ENCODE measurements around the gene MYO1D.
A peak's percentile ranks its signal among the peaks of the same experiment; 100 is the strongest.

Gene MYO1D

GRCh38 chr17:32487473-32488176, 389.3 kb downstream of the MYO1D start:
- peak; percentile 45 for DNase-seq (ENCODE audit: low read depth)
- H3K4me3 ChIP-seq (ENCODE audit: low read length), result peak overlapping the region; percentile 54
- no peak for TF ChIP-seq CTCF (IDR thresholded peaks at IDR 0.05; ENCODE audit: insufficient read depth, low read depth, low read length, missing control alignments)

- H3K4me3 ChIP-seq (ENCODE audit: low read length), result peak within 1 kb of the TSS; percentile 54
- peak; percentile 82 for DNase-seq (ENCODE audit: low read depth)
- TF ChIP-seq CTCF (IDR thresholded peaks at IDR 0.05; ENCODE audit: insufficient read depth, low read depth, low read length, missing control alignments), result no peak
These were observed 390.0 kb downstream of the MYO1D start, which contains the start of gene CDK5R1 for GRCh38 chr17:32486701-32487472. TSS of gene CDK5R1 (plus strand) at chr17:32486993. CDS start at chr17:32487621, 628 bp downstream.

GRCh38 chr17:32486111-32486700, 390.7 kb downstream of the MYO1D start:
- H3K4me3 ChIP-seq (ENCODE audit: low read length), result peak overlapping the region; percentile 31
- no peak for TF ChIP-seq CTCF (IDR thresholded peaks at IDR 0.05; ENCODE audit: insufficient read depth, low read depth, low read length, missing control alignments)
- peak; percentile 88 for DNase-seq (ENCODE audit: low read depth)

GRCh38 chr17:32485261-32486110, 391.4 kb downstream of the MYO1D start:
- no peak for TF ChIP-seq CTCF (IDR thresholded peaks at IDR 0.05; ENCODE audit: insufficient read depth, low read depth, low read length, missing control alignments)
- no peak overlapping the region for H3K4me3 ChIP-seq (ENCODE audit: low read length)
- no peak for DNase-seq (ENCODE audit: low read depth)

- no peak for TF ChIP-seq CTCF (IDR thresholded peaks at IDR 0.05; ENCODE audit: insufficient read depth, low read depth, low read length, missing control alignments)
- no peak for DNase-seq (ENCODE audit: low read depth)
- no peak overlapping the region for H3K4me3 ChIP-seq (ENCODE audit: low read length)
These were observed 392.3 kb downstream of the MYO1D start for GRCh38 chr17:32484628-32485027.

- H3K4me3 ChIP-seq (ENCODE audit: low read length), result no peak overlapping the region
- no peak for DNase-seq (ENCODE audit: low read depth)
- no peak for TF ChIP-seq CTCF (IDR thresholded peaks at IDR 0.05; ENCODE audit: insufficient read depth, low read depth, low read length, missing control alignments)
These were observed 392.9 kb downstream of the MYO1D start for GRCh38 chr17:32484041-32484461.

Data from epithelial cell of esophagus (primary cell).